Measurements from ENCODE around the gene WSB2. TPM values are rescaled to one million over a fixed set of nuclear protein-coding genes. Genes with fewer than 3 reads are reported as not detected.

Gene WSB2
- total and polyA plus RNA-seq, 2 of the 8 experiments (the other 6 are each of a cell fraction or from before 2014, with no cell fraction given): 47.5 to 58.2 TPM

- FAIRE-seq: no peak
- no peak overlapping the region for H3K4ac ChIP-seq (replicated peaks; ENCODE audit: insufficient read length, low read depth, low read length)
- H3K27me3 ChIP-seq (replicated peaks in 1 of 4; ENCODE audit: control insufficient read depth in 3 of 4, extremely low read depth in 1 of 4, insufficient read depth in 3 of 4, low read length in 3 of 4): no peaks in the 10 kb centered on the region
- H3K27ac ChIP-seq (ENCODE audit: low read depth, low read length): no peak overlapping the region
- no peaks in the 10 kb centered on the region for H3K9me3 ChIP-seq (ENCODE audit: insufficient read depth in 2 of 2, low read depth in 1 of 2, low read length in 1 of 2)
- no peak overlapping the region for H2BK120ac ChIP-seq (replicated peaks; ENCODE audit: low read depth, low read length)
- peak overlapping the region; percentile 81 to 91 (median 87); a peak in 7 of 8 replicates for H3K4me3 ChIP-seq (ENCODE audit: extremely low read depth in 1 of 4, insufficient read depth in 2 of 4, low read depth in 3 of 4, low read length in 4 of 4)
- H3K14ac ChIP-seq (ENCODE audit: insufficient read length): no peak overlapping the region
- no peak overlapping the region for H4K5ac ChIP-seq (ENCODE audit: insufficient read length, low read depth, low read length)
- no peak overlapping the region for H3K56ac ChIP-seq (replicated peaks; ENCODE audit: insufficient read length, low read depth, low read length)
- WGBS, 2 experiments (ENCODE audit: extremely low coverage in 1 of 2, insufficient coverage in 1 of 2, insufficient read length in 1 of 2, insufficient replicate concordance in 2 of 2, low coverage in 1 of 2, low lambda C conversion rate in 2 of 2, missing lambda C conversion rate in 1 of 2): 64% methylated on average over 6 of the region's 6 CpGs; no CpG with 5 or more reads in 1 of the 2 experiments
- H2AK5ac ChIP-seq (ENCODE audit: low read depth, low read length): no peak overlapping the region; the same call in 1 of the 2 replicates
- H3K9ac ChIP-seq (replicated peaks in 1 of 4; ENCODE audit: extremely low read depth in 1 of 4, low read depth in 3 of 4, low read length in 3 of 4): no peak overlapping the region
- H2BK15ac ChIP-seq (ENCODE audit: low read length): no peak overlapping the region
- TF ChIP-seq KDM4A (IDR thresholded peaks at IDR 0.05; ENCODE audit: low read depth, low read length, severe bottlenecking) (no peak), JUND (IDR thresholded peaks at IDR 0.05; ENCODE audit: low read length) (no peak), RBBP5 (IDR thresholded peaks at IDR 0.05; ENCODE audit: borderline replicate concordance, low read depth, low read length) (no peak), SRF (IDR thresholded peaks at IDR 0.05; ENCODE audit: low read depth, low read length) (no peak), ATF2 (IDR thresholded peaks at IDR 0.05; ENCODE audit: low read length) (no peak), RAD21 (IDR thresholded peaks at IDR 0.05 in 1 of 2, conservative IDR thresholded peaks at IDR 0.05 in 1 of 2; ENCODE audit: low read depth in 2 of 2, low read length in 2 of 2) (no peak), E2F6 (IDR thresholded peaks at IDR 0.05) (no peak), GTF2F1 (IDR thresholded peaks at IDR 0.05; ENCODE audit: borderline replicate concordance, low read depth, low read length) (no peak), CTBP2 (IDR thresholded peaks at IDR 0.05; ENCODE audit: borderline replicate concordance, insufficient read depth, insufficient read length, low read length) (no peak)
- H3K23ac ChIP-seq (ENCODE audit: insufficient read length): no peak overlapping the region
- DNase-seq (ENCODE audit: low read depth in 1 of 2, low spot score in 2 of 2): no peak
- peak overlapping the region; percentile 4 for H4K91ac ChIP-seq (replicated peaks; ENCODE audit: insufficient read length, low read length)
- no peak overlapping the region for H2BK20ac ChIP-seq (ENCODE audit: low read length)
- no peak overlapping the region for H2BK12ac ChIP-seq (ENCODE audit: low read depth, low read length)
- H3K23me2 ChIP-seq (ENCODE audit: low read depth, low read length): peaks cover 5% of the 10 kb centered on the region; the same call in 1 of the 2 replicates
- H3K4me2 ChIP-seq (ENCODE audit: insufficient read depth in 1 of 2, low read depth in 2 of 2, low read length in 2 of 2): peak overlapping the region; percentile 78 to 92
- no peaks in the 10 kb centered on the region for H4K20me1 ChIP-seq (replicated peaks in 1 of 2; ENCODE audit: control insufficient read depth in 1 of 2, insufficient read depth in 2 of 2, low read length in 2 of 2)
- H2AFZ ChIP-seq (ENCODE audit: low read length): no peak overlapping the region
- ChIA-PET CTCF (ENCODE audit: partially characterized antibody) (interaction anchor here (0.7 to 1.9 kb wide), 8 partner anchors 11 to 1669 kb away, joined by 3 to 9 read pairs (median 3); no protein-coding TSS in a partner anchor), POLR2A (ENCODE audit: partially characterized antibody) (interaction anchor here (0.9 to 7.3 kb wide), 7 partner anchors 10 to 274 kb away, joined by 3 to 103 read pairs (median 33); partner anchors contain the start of genes PEBP1, SUDS3 and WSB2)
- peaks cover 7% of the 10 kb centered on the region for H3K79me1 ChIP-seq (ENCODE audit: low read depth, low read length)
- H3K18ac ChIP-seq (ENCODE audit: extremely low read depth, low read length): no peak overlapping the region
- peaks cover 8 to 47% of the 10 kb centered on the region in 2 experiments for H3K79me2 ChIP-seq (ENCODE audit: control insufficient read depth in 1 of 2, insufficient read depth in 2 of 2, low read length in 2 of 2)
- H3K36me3 ChIP-seq (ENCODE audit: control insufficient read depth in 2 of 4, insufficient read depth in 4 of 4, low read length in 3 of 4): peaks cover 3 to 8% (median 4%) of the 10 kb centered on the region in 4 experiments; a peak in 5 of 8 replicates
- no peak overlapping the region for H4K8ac ChIP-seq (ENCODE audit: extremely low read depth, insufficient read depth, low read length)
- H3K4me1 ChIP-seq (replicated peaks in 1 of 4; ENCODE audit: control insufficient read depth in 3 of 4, insufficient read depth in 4 of 4, low read length in 3 of 4): peaks cover 0 to 9% (median 5%) of the 10 kb centered on the region in 4 experiments; a peak in 4 of 7 replicates
- no peak overlapping the region for H2BK5ac ChIP-seq (ENCODE audit: low read depth, low read length)
These were observed 41.1 kb upstream of the WSB2 start for GRCh38 chr12:118102070-118102469.
